ENCODE measurements around the gene LYPD3. TPM values are rescaled to one million over a fixed set of nuclear protein-coding genes. Genes with fewer than 3 reads are reported as not detected.

LYPD3 gene
- total RNA-seq, 1 experiment from 2014 or later = 1.8 TPM

DNA sequence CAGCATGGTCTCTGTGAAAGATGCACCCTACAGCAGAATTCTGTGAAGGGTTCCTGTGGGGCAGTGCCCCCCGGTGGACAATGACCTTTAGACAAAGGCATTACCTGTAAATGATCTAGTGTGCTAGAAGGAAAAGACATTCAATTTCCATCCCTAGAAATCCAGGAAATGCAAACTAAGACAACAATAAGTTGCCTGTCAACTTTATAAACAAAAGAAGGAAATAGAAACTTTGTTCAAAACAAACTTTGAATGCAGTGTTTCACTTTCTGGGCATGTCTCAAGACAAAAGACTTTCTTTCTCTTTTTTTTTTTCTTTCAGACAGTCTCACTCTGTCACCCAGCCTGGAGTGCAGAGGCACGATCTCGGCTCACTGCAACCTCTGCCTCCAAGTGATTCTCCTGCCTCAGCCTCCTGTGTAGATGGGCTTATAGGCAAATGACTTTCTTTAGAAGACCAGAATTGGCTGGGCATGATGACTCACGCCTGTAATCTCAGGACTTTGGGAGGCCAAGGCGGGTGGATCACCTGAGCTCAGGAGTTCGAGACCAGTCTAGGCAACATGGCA lies 35.2 kb downstream of the LYPD3 start:
- no peak overlapping the region for H4K8ac ChIP-seq (replicated peaks; ENCODE audit: insufficient read length, low read depth, low read length)
- H3K14ac ChIP-seq (ENCODE audit: insufficient read depth, low read length) = no peak overlapping the region
- H2BK120ac ChIP-seq (ENCODE audit: low read depth, low read length, poor library complexity, severe bottlenecking) = no peak overlapping the region
- no peaks in the 10 kb centered on the region for H3K4me1 ChIP-seq (ENCODE audit: insufficient read depth, low read length)
- no peak overlapping the region for H4K91ac ChIP-seq (ENCODE audit: insufficient read length, low read depth, low read length)
- no peak overlapping the region for H3K4ac ChIP-seq (ENCODE audit: low read depth, low read length)
- no peak overlapping the region for H3K9ac ChIP-seq (ENCODE audit: extremely low read depth, insufficient read length, low read length)
- Mint-ChIP-seq H3K9me3 (peaks cover 0 to 36% of the 10 kb centered on the region in 2 experiments; a peak in 3 of 5 replicates), H3K4me1 (peaks cover 0 to 6% of the 10 kb centered on the region in 2 experiments; a peak in 2 of 4 replicates), H3K4me3 (no peak overlapping the region), H3K27me3 (ENCODE audit: low read depth) (peaks cover 2% of the 10 kb centered on the region; the same call in 1 of the 2 replicates), H3K36me3 (ENCODE audit: insufficient read depth in 1 of 3, low read depth in 3 of 3) (no peaks in the 10 kb centered on the region), H3K27ac (peak overlapping the region in 2 of 3 experiments; percentile 61 to 83; a peak in 2 of 7 replicates)
- DNase-seq = peak; percentile 51
- no peak overlapping the region for H2AFZ ChIP-seq (ENCODE audit: low read length)
- H3K27ac ChIP-seq (ENCODE audit: insufficient read length, low read depth, low read length) = no peak overlapping the region
- WGBS (ENCODE audit: extremely low coverage, insufficient read length, low lambda C conversion rate) = no CpG with 5 or more reads among the region's 6 CpGs
- no peak overlapping the region for H3K4me2 ChIP-seq (ENCODE audit: insufficient read depth, insufficient read length, low read length)
- H2AK5ac ChIP-seq (ENCODE audit: insufficient read length, low read length) = no peak overlapping the region
- no peak overlapping the region for H3K18ac ChIP-seq (ENCODE audit: insufficient read length, low read depth, low read length)
- no peaks in the 10 kb centered on the region for H3K79me1 ChIP-seq (ENCODE audit: insufficient read depth, low read depth, low read length, poor library complexity, severe bottlenecking)
- H2BK5ac ChIP-seq (ENCODE audit: insufficient read length, low read length) = no peak overlapping the region
- no peaks in the 10 kb centered on the region for H3K27me3 ChIP-seq (ENCODE audit: insufficient read depth, low read length)
- no peak overlapping the region for H2BK15ac ChIP-seq (ENCODE audit: low read depth, low read length)
- H4K20me1 ChIP-seq (ENCODE audit: control insufficient read depth, insufficient read depth, insufficient read length) = no peaks in the 10 kb centered on the region
- no peaks in the 10 kb centered on the region for H3K79me2 ChIP-seq (ENCODE audit: insufficient read depth, low read length)
- H3K23ac ChIP-seq (ENCODE audit: insufficient read length, low read depth, low read length) = no peak overlapping the region
- H3K9me3 ChIP-seq (ENCODE audit: control insufficient read depth, low read depth, low read length) = no peaks in the 10 kb centered on the region
- H4K5ac ChIP-seq (ENCODE audit: insufficient read length, low read depth, low read length) = no peak overlapping the region
- H3K23me2 ChIP-seq (ENCODE audit: insufficient read length, low read depth, low read length, poor library complexity, severe bottlenecking) = no peaks in the 10 kb centered on the region
- H2BK20ac ChIP-seq (ENCODE audit: low read depth, low read length, poor library complexity, severe bottlenecking) = no peak overlapping the region
- H3T11ph ChIP-seq (ENCODE audit: low read length) = no peak overlapping the region
- no peak overlapping the region for H3K56ac ChIP-seq (ENCODE audit: insufficient read length, low read depth, low read length)
- H2BK12ac ChIP-seq (ENCODE audit: insufficient read length, low read depth, low read length) = no peak overlapping the region
- peak; percentile 58; the same call in 2 of the 3 replicates for TF ChIP-seq CTCF (conservative IDR thresholded peaks at IDR 0.05)

Measured in H9 (cell line).